Endothelial cell of umbilical vein (primary cell): ENCODE data around the gene BCL2. TPM values are rescaled to one million over a fixed set of nuclear protein-coding genes. Genes with fewer than 3 reads are reported as not detected.
A peak's percentile ranks its signal among the peaks of the same experiment; 100 is the strongest.

Experiments used
- BruUV-seq: library from RNA; stranded (reverse); fragments of 400-500 nt; replicated peaks from 2 replicates; lab custom pipeline; 2021; lab: Mats Ljungman, UMichigan
- CTCF ChIA-PET: fragments of 300-600, 350-600 bp; sonication (Branson Sonifier 250); formaldehyde crosslinking; loops from one replicate; lab custom pipeline; 2021; ENCODE audit warnings: antibody characterized with exemption, inconsistent platforms; lab: Charles Lee
- POLR2A ChIA-PET: fragments of 300-600, 350-600 bp; sonication (Branson Sonifier 250); formaldehyde crosslinking; loops from one replicate; lab custom pipeline; 2021; ENCODE audit warnings: antibody characterized with exemption, inconsistent platforms; lab: Charles Lee
- DNase-seq: peaks from one replicate; pipeline ENCODE4 v3.0.0-alpha.2; 2011; ENCODE audit warnings: low read depth, low spot score
- FAIRE-seq: peaks from 2 replicates; lab custom pipeline; 2011; peaks lifted over from hg19 to GRCh38; lab: Jason Lieb, UNC
- H2AFZ ChIP-seq: 2 replicates; pipeline ENCODE4 v1.6.0; 2012; ENCODE audit warnings: low read depth, low read length, control low read depth, inconsistent platforms
- H3K27ac ChIP-seq: 2 replicates; pipeline ENCODE4 v1.5.1; 2011; ENCODE audit warnings: low read depth, mild to moderate bottlenecking, control low read depth, low read length, moderate library complexity; ENCODE audit not compliant: insufficient read depth
- H3K27me3 ChIP-seq, 2 experiments: 2 replicates each; pipeline versions ENCODE4 v1.6.0 to v1.6.1; 2011; ENCODE audit warnings: low read length in 2 of 2, mixed read lengths in 1 of 2; ENCODE audit not compliant: control insufficient read depth in 2 of 2, insufficient read depth in 2 of 2
- H3K36me3 ChIP-seq, 2 experiments: 2 replicates in 1 of 2; 3 replicates in 1 of 2; pipeline ENCODE4 v1.5.1; 2011; ENCODE audit warnings: low read length in 2 of 2, mild to moderate bottlenecking in 1 of 2, moderate library complexity in 1 of 2; ENCODE audit not compliant: control insufficient read depth in 2 of 2, insufficient read depth in 2 of 2; ENCODE audit errors: extremely low read depth in 1 of 2
- H3K4me1 ChIP-seq: 3 replicates; pipeline ENCODE4 v1.5.1; 2011; ENCODE audit warnings: mild to moderate bottlenecking, low read length; ENCODE audit not compliant: control insufficient read depth, insufficient read depth; ENCODE audit errors: extremely low read depth
- H3K4me2 ChIP-seq: 2 replicates; pipeline ENCODE4 v1.6.1; 2011; ENCODE audit warnings: low read length, control low read depth, mixed read lengths; ENCODE audit not compliant: insufficient read depth
- H3K4me3 ChIP-seq, 3 experiments: fragments of 200-600 bp in 1 of 3; sonication (generic), shearing (Covaris generic) in 1 of 3; replicated peaks in 1 of 3; 2 replicates each; pipeline ENCODE4 v1.5.1; 2011 to 2016; ENCODE audit warnings: control low read depth in 3 of 3, low read length in 3 of 3, mild to moderate bottlenecking in 2 of 3, inconsistent platforms in 1 of 3, low read depth in 1 of 3, moderate library complexity in 1 of 3; ENCODE audit not compliant: insufficient read depth in 1 of 3
- H3K79me2 ChIP-seq: 2 replicates; pipeline ENCODE4 v1.6.0; 2012; ENCODE audit warnings: low read length, inconsistent platforms; ENCODE audit not compliant: control insufficient read depth, insufficient read depth
- H3K9ac ChIP-seq: replicated peaks from 2 replicates; pipeline ENCODE3; 2011; ENCODE audit warnings: low read length, control low read depth; ENCODE audit not compliant: insufficient read depth; ENCODE audit errors: extremely low read depth
- H3K9me1 ChIP-seq: replicated peaks from 3 replicates; pipeline ENCODE4 v1.6.0; 2011; ENCODE audit warnings: mild to moderate bottlenecking, low read length; ENCODE audit not compliant: control insufficient read depth, insufficient read depth; ENCODE audit errors: extremely low read depth
- H3K9me3 ChIP-seq: replicated peaks from 2 replicates; pipeline ENCODE4 v1.5.1; 2012; ENCODE audit warnings: low read length, inconsistent platforms; ENCODE audit not compliant: control insufficient read depth, insufficient read depth
- H4K20me1 ChIP-seq: replicated peaks from 2 replicates; pipeline ENCODE3; 2011; ENCODE audit warnings: mild to moderate bottlenecking, low read length; ENCODE audit not compliant: control insufficient read depth, insufficient read depth; ENCODE audit errors: extremely low read depth
- CTCF ChIP-seq, 2 donors: IDR thresholded peaks; 1 replicate in 1 of 2; 2 replicates in 1 of 2; pipeline ENCODE4 v1.5.1; 2011; ENCODE audit warnings: low read length in 2 of 2, mild to moderate bottlenecking in 2 of 2, moderate library complexity in 2 of 2, control low read depth in 1 of 2, inconsistent platforms in 1 of 2, low read depth in 1 of 2; ENCODE audit not compliant: insufficient read depth in 1 of 2; ENCODE audit errors: extremely low read depth in 1 of 2
- EZH2 ChIP-seq: IDR thresholded peaks from 2 replicates; pipeline ENCODE4 v1.6.1; 2012; ENCODE audit warnings: borderline replicate concordance, low read depth, mild to moderate bottlenecking, moderate library complexity, low read length, inconsistent platforms; ENCODE audit not compliant: severe bottlenecking
- FOS ChIP-seq: IDR thresholded peaks from 2 replicates; pipeline ENCODE4 v1.6.1; 2011; ENCODE audit warnings: mild to moderate bottlenecking, low read length, moderate library complexity, borderline replicate concordance; ENCODE audit not compliant: insufficient read depth
- GATA2 ChIP-seq: IDR thresholded peaks from 2 replicates; pipeline ENCODE4 v1.7.0; 2011; ENCODE audit warnings: low read depth, mild to moderate bottlenecking, moderate library complexity, mixed read lengths, low read length; ENCODE audit not compliant: insufficient read length, insufficient read depth
- JUN ChIP-seq: IDR thresholded peaks from 2 replicates; pipeline ENCODE4 v1.6.1; 2011; ENCODE audit warnings: borderline replicate concordance, low read depth; ENCODE audit not compliant: insufficient read length, insufficient read depth
- MAX ChIP-seq: IDR thresholded peaks from 2 replicates; pipeline ENCODE4 v1.6.1; 2011; ENCODE audit not compliant: insufficient read depth, insufficient read length
- MYC ChIP-seq: IDR thresholded peaks from one replicate; pipeline ENCODE4 v1.6.1; 2011; ENCODE audit warnings: mild to moderate bottlenecking, low read depth, low read length
- POLR2A ChIP-seq: IDR thresholded peaks from 2 replicates; pipeline ENCODE4 v1.6.1; 2012; ENCODE audit warnings: low read depth, mild to moderate bottlenecking, control low read depth, low read length
- POLR2AphosphoS5 ChIP-seq: IDR thresholded peaks from 2 replicates; pipeline ENCODE4 v1.6.1; 2012; ENCODE audit warnings: low read depth, mild to moderate bottlenecking, control low read depth, low read length, moderate library complexity; ENCODE audit not compliant: insufficient read depth
- dilution Hi-C: fragments of 300-500 bp; cut with MboI; formaldehyde crosslinking; loops from one replicate; pipeline ENCODE4 v1.15.0; 2019; ENCODE audit warnings: low sequenced_read_pairs; ENCODE audit not compliant: extremely low pct_ligation_motif_present
- intact Hi-C: fragments of 100-400 bp; cut with micrococcal nuclease; formaldehyde crosslinking; loops from one replicate; pipeline ENCODE4 v1.10.0; 2022
- polyA plus RNA-seq, 4 experiments: library from polyadenylated mRNA; depleted of rRNA in 3 of 4; stranded (reverse) in 3 of 4; unstranded in 1 of 4; fragments of >200 nt; gene quantifications; 2 replicates each; pipeline versions ENCODE4 v1.2.1 to v1.2.3, GENCODE V29; 2011 to 2012; ENCODE audit warnings: missing spikeins in 1 of 4
- total RNA-seq: library from RNA; stranded (reverse); gene quantifications from 2 replicates; pipeline ENCODE4 v1.2.3, GENCODE V29; 2021

The BCL2 gene
- total and polyA plus RNA-seq, 2 donors (not counting 3 experiments of a cell fraction or from before 2014, with no cell fraction given): 0.35 to 5.0 TPM

- H3K4me1 ChIP-seq: peaks cover 3% of the 10 kb centered on the region
- TF ChIP-seq EZH2: no peak
- TF ChIP-seq CTCF (IDR thresholded peaks at IDR 0.05; ENCODE audit: extremely low read depth in 1 of 2, insufficient read depth in 1 of 2, low read depth in 1 of 2, low read length in 2 of 2): no peak
- TF ChIP-seq MYC: no peak
- no peak for TF ChIP-seq FOS
- no peak for TF ChIP-seq JUN
- TF ChIP-seq MAX: no peak
- TF ChIP-seq POLR2A: no peak
- no peak for TF ChIP-seq GATA2
- no peak for TF ChIP-seq POLR2AphosphoS5
- H3K79me2 ChIP-seq: no peaks in the 10 kb centered on the region
- H3K9me1 ChIP-seq: no peaks in the 10 kb centered on the region
- no peaks in the 10 kb centered on the region for H4K20me1 ChIP-seq
- ChIA-PET CTCF (no interaction called here), POLR2A (no interaction called here)
- DNase-seq: no peak
- no TSS peak for BruUV-seq
- H3K27me3 ChIP-seq: no peaks in the 10 kb centered on the region
- no peak overlapping the region for H3K27ac ChIP-seq
- H3K9ac ChIP-seq: no peak overlapping the region
- no peak overlapping the region for H3K4me2 ChIP-seq
- dilution Hi-C loops (no loop called here), intact Hi-C loops (loop anchor here (10.0 kb wide), 1 partner anchor 205 kb away; no protein-coding TSS in a partner anchor)
- H3K4me3 ChIP-seq: no peak overlapping the region
- peak; percentile 26 for FAIRE-seq
- H3K9me3 ChIP-seq: no peaks in the 10 kb centered on the region
- no peaks in the 10 kb centered on the region for H3K36me3 ChIP-seq
- no peak overlapping the region for H2AFZ ChIP-seq
These were observed 89.6 kb downstream of the BCL2 start for GRCh38 chr18:63229971-63230370.
